Stomach (tissue), 4 donors: Measurements from ENCODE around the gene ANXA2.
A peak's percentile ranks its signal among the peaks of the same experiment; 100 is the strongest.

Experiments used
- POLR2AphosphoS5 ChIP-seq, 3 donors: sonication (generic); formaldehyde crosslinking; IDR thresholded peaks; one replicate each; pipeline ENCODE4 v1.6.1; 2016; ENCODE audit warnings: antibody characterized with exemption in 3 of 3
- TF ChIP-seq, protein P1 (sequence below), 7 experiments: fragments of 450-650 bp in 4 of 7; fragments of 200-600 bp in 3 of 7; sonication (generic) in 3 of 7; IDR thresholded peaks; one replicate each; pipeline ENCODE4 v1.5.1; 2016 to 2019; ENCODE audit warnings: antibody characterized with exemption in 7 of 7, control low read depth in 2 of 7, mild to moderate bottlenecking in 1 of 7

DNA sequence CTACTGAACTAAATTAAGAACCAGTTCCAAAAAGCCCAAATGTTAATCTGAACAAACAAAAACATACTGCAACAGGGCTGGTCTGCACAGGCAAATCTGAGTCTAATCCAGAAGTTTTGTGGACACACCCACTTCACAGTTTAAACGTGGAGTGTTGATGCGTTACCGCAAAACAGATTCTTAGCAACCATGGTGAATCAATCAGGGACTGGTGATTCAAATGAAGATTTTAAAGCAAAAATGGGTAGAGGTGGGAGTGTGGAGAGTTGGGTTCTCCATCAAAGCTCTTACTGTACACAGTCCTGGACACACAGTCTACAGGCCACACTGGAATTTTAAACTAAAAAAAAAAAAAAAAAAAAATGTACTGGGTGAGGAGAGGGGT lies 5.2 kb downstream of the ANXA2 start:
- TF ChIP-seq, protein P1, sequence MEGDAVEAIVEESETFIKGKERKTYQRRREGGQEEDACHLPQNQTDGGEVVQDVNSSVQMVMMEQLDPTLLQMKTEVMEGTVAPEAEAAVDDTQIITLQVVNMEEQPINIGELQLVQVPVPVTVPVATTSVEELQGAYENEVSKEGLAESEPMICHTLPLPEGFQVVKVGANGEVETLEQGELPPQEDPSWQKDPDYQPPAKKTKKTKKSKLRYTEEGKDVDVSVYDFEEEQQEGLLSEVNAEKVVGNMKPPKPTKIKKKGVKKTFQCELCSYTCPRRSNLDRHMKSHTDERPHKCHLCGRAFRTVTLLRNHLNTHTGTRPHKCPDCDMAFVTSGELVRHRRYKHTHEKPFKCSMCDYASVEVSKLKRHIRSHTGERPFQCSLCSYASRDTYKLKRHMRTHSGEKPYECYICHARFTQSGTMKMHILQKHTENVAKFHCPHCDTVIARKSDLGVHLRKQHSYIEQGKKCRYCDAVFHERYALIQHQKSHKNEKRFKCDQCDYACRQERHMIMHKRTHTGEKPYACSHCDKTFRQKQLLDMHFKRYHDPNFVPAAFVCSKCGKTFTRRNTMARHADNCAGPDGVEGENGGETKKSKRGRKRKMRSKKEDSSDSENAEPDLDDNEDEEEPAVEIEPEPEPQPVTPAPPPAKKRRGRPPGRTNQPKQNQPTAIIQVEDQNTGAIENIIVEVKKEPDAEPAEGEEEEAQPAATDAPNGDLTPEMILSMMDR (IDR thresholded peaks at IDR 0.05) = no peak
- TF ChIP-seq POLR2AphosphoS5 (IDR thresholded peaks at IDR 0.05) = peak in 1 of 3 donors; percentile 3
